HepG2 (cell line): Measurements from ENCODE around the gene SFRP4. TPM values are rescaled to one million over a fixed set of nuclear protein-coding genes. Genes with fewer than 3 reads are reported as not detected.

Experiments
- CEBPB ChIP-seq: IDR thresholded peaks from 2 replicates; pipeline ENCODE4 v1.6.1; 2011; ENCODE audit warnings: low read depth, low read length, improper control_type of control experiment, borderline replicate concordance
- ESRRA ChIP-seq: sonication (generic); formaldehyde crosslinking; IDR thresholded peaks from 2 replicates; pipeline ENCODE4 v1.5.1; 2020; ENCODE audit warnings: mild to moderate bottlenecking, low read depth, missing genetic modification reagents
- HNRNPLL ChIP-seq: fragments of 200-400 bp; formaldehyde crosslinking; IDR thresholded peaks from 2 replicates; pipeline ENCODE4 v1.6.1; 2017; ENCODE audit warnings: mild to moderate bottlenecking, low read depth, low read length; ENCODE audit not compliant: poor library complexity, severe bottlenecking
- HOXD1 ChIP-seq: sonication (generic); formaldehyde crosslinking; IDR thresholded peaks from 2 replicates; pipeline ENCODE4 v1.5.0; 2020; ENCODE audit warnings: missing genetic modification reagents
- KDM5A ChIP-seq: fragments of 200-600 bp; sonication (generic); IDR thresholded peaks from 2 replicates; pipeline ENCODE4 v1.7.0; 2018; ENCODE audit warnings: antibody characterized with exemption, mild to moderate bottlenecking, low read length, borderline replicate concordance
- ZFP36 ChIP-seq: fragments of 150-350 bp; IDR thresholded peaks from 2 replicates; pipeline ENCODE4 v1.6.1; 2018; ENCODE audit warnings: borderline replicate concordance, low read length, low read depth; ENCODE audit not compliant: partially characterized antibody
- ZNF17 ChIP-seq: sonication (generic); formaldehyde crosslinking; IDR thresholded peaks from 2 replicates; pipeline ENCODE4 v1.5.0; 2020; ENCODE audit warnings: mild to moderate bottlenecking, missing genetic modification reagents
- ZNF282 ChIP-seq: fragments of 450-650 bp; IDR thresholded peaks from 2 replicates; pipeline ENCODE4 v1.6.1; 2018; ENCODE audit not compliant: partially characterized antibody
- ZNF317 ChIP-seq: sonication (generic); formaldehyde crosslinking; IDR thresholded peaks from 2 replicates; pipeline ENCODE4 v1.5.0; 2020; ENCODE audit warnings: mild to moderate bottlenecking, missing genetic modification reagents
- ZNF496 ChIP-seq: sonication (generic); formaldehyde crosslinking; IDR thresholded peaks from 2 replicates; pipeline ENCODE4 v1.8.1; 2023; ENCODE audit warnings: mild to moderate bottlenecking, moderate library complexity, missing genetic modification reagents; ENCODE audit not compliant: insufficient replicate concordance
- ZNF839 ChIP-seq: sonication (generic); formaldehyde crosslinking; IDR thresholded peaks from 2 replicates; pipeline ENCODE4 v1.4.0; 2020; ENCODE audit warnings: missing genetic modification reagents, mild to moderate bottlenecking, borderline replicate concordance
- polyA plus RNA-seq, 8 experiments: library from polyadenylated mRNA; depleted of rRNA in 3 of 8; stranded (reverse) in 7 of 8; unstranded in 1 of 8; fragments of >200 nt; fragmentation: Illumina TruSeq in 4 of 8; extraction: Trizol in 4 of 8; gene quantifications; 2 replicates each; pipeline versions ENCODE4 v1.2.1 to v1.2.3, GENCODE V29; 2011 to 2016; ENCODE audit warnings: low read depth in 4 of 8, missing spikeins in 1 of 8, mixed read lengths in 1 of 8; ENCODE audit not compliant: insufficient read depth in 1 of 8
- total RNA-seq, 5 experiments: library from RNA; depleted of rRNA; stranded (reverse); fragments of >200 nt; fragmentation: Illumina TruSeq; extraction: Trizol; gene quantifications; 2 replicates each; pipeline ENCODE4 v1.2.3, GENCODE V29; 2016; ENCODE audit warnings: low read depth in 1 of 5
- TF ChIP-seq, protein P1 (sequence below): sonication (generic); formaldehyde crosslinking; IDR thresholded peaks from 2 replicates; pipeline ENCODE4 v1.5.0; 2020; ENCODE audit warnings: missing genetic modification reagents
- TF ChIP-seq, protein P2 (sequence below): sonication (generic); formaldehyde crosslinking; IDR thresholded peaks from 2 replicates; pipeline ENCODE4 v1.8.0; 2022; ENCODE audit warnings: mild to moderate bottlenecking, missing genetic modification reagents, moderate library complexity
- TF ChIP-seq, protein P3 (sequence below): sonication (generic); formaldehyde crosslinking; IDR thresholded peaks from 2 replicates; pipeline ENCODE4 v1.9.0; 2021; ENCODE audit warnings: mild to moderate bottlenecking, missing genetic modification reagents
- TF ChIP-seq, protein P4 (sequence below): sonication (generic); formaldehyde crosslinking; IDR thresholded peaks from 2 replicates; pipeline ENCODE4 v1.4.0; 2020; ENCODE audit warnings: mild to moderate bottlenecking, missing genetic modification reagents
- TF ChIP-seq, protein P5 (sequence below): sonication (generic); formaldehyde crosslinking; IDR thresholded peaks from 2 replicates; pipeline ENCODE4 v1.4.0; 2020; ENCODE audit warnings: missing genetic modification reagents

Gene SFRP4
- total and polyA plus RNA-seq, 2 of the 13 experiments (the other 11 are each of a cell fraction or from before 2014, with no cell fraction given) = 0.96 to 1.8 TPM

DNA sequence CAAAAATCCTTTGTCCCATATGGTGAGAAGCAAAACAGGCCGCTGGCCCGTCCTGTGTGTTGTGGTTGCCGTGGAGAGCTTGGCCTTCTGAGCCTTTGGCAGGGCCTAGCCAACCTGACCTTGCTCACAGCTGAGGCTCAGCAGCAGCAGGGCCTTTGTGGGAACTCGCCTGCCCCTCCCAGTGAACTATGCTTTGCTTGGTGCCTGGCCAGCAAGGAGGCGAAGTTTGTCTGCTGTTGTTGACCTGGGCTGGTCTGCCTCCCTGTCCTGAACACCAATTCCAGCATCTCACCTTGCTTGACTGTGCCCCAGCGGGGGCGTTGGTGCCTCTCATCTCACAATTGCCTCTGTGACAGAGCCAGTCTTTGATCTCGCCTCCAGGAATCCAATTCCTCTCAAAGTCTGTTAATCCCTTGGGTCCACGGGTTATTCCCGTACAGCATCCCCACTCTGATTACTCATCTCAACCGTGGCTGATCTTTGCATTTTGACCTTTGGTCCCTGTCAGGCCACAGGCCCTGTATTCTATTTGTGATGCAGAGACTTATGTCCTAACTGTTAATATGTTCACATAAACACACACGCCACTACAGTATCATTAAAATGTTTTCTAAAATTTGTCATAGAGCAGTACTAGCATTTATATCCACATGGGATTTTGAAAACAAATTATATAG lies 26.5 kb upstream of the SFRP4 start (continued):
- TF ChIP-seq, protein P1, sequence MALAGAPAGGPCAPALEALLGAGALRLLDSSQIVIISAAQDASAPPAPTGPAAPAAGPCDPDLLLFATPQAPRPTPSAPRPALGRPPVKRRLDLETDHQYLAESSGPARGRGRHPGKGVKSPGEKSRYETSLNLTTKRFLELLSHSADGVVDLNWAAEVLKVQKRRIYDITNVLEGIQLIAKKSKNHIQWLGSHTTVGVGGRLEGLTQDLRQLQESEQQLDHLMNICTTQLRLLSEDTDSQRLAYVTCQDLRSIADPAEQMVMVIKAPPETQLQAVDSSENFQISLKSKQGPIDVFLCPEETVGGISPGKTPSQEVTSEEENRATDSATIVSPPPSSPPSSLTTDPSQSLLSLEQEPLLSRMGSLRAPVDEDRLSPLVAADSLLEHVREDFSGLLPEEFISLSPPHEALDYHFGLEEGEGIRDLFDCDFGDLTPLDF (CRISPR knock-in tag) = no peak
- TF ChIP-seq HOXD1 (CRISPR knock-in tag) (no peak; the same call in none of the 2 replicates), ZNF17 (CRISPR knock-in tag) (no peak), HNRNPLL (peak; percentile 44), CEBPB (no peak), ZNF282 (no peak), ESRRA (CRISPR knock-in tag) (peak; percentile 95), ZNF317 (peak; percentile 86), ZNF496 (CRISPR knock-in tag) (no peak), ZFP36 (peak; percentile 32), KDM5A (no peak; the same call in 1 of the 2 replicates), ZNF839 (CRISPR knock-in tag) (no peak)
- TF ChIP-seq, protein P2, sequence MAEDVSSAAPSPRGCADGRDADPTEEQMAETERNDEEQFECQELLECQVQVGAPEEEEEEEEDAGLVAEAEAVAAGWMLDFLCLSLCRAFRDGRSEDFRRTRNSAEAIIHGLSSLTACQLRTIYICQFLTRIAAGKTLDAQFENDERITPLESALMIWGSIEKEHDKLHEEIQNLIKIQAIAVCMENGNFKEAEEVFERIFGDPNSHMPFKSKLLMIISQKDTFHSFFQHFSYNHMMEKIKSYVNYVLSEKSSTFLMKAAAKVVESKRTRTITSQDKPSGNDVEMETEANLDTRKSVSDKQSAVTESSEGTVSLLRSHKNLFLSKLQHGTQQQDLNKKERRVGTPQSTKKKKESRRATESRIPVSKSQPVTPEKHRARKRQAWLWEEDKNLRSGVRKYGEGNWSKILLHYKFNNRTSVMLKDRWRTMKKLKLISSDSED (CRISPR knock-in tag) = no peak
- TF ChIP-seq, protein P3, sequence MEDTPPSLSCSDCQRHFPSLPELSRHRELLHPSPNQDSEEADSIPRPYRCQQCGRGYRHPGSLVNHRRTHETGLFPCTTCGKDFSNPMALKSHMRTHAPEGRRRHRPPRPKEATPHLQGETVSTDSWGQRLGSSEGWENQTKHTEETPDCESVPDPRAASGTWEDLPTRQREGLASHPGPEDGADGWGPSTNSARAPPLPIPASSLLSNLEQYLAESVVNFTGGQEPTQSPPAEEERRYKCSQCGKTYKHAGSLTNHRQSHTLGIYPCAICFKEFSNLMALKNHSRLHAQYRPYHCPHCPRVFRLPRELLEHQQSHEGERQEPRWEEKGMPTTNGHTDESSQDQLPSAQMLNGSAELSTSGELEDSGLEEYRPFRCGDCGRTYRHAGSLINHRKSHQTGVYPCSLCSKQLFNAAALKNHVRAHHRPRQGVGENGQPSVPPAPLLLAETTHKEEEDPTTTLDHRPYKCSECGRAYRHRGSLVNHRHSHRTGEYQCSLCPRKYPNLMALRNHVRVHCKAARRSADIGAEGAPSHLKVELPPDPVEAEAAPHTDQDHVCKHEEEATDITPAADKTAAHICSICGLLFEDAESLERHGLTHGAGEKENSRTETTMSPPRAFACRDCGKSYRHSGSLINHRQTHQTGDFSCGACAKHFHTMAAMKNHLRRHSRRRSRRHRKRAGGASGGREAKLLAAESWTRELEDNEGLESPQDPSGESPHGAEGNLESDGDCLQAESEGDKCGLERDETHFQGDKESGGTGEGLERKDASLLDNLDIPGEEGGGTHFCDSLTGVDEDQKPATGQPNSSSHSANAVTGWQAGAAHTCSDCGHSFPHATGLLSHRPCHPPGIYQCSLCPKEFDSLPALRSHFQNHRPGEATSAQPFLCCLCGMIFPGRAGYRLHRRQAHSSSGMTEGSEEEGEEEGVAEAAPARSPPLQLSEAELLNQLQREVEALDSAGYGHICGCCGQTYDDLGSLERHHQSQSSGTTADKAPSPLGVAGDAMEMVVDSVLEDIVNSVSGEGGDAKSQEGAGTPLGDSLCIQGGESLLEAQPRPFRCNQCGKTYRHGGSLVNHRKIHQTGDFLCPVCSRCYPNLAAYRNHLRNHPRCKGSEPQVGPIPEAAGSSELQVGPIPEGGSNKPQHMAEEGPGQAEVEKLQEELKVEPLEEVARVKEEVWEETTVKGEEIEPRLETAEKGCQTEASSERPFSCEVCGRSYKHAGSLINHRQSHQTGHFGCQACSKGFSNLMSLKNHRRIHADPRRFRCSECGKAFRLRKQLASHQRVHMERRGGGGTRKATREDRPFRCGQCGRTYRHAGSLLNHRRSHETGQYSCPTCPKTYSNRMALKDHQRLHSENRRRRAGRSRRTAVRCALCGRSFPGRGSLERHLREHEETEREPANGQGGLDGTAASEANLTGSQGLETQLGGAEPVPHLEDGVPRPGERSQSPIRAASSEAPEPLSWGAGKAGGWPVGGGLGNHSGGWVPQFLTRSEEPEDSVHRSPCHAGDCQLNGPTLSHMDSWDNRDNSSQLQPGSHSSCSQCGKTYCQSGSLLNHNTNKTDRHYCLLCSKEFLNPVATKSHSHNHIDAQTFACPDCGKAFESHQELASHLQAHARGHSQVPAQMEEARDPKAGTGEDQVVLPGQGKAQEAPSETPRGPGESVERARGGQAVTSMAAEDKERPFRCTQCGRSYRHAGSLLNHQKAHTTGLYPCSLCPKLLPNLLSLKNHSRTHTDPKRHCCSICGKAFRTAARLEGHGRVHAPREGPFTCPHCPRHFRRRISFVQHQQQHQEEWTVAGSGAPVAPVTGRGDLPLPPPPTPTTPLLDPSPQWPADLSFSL (CRISPR knock-in tag) = peak; percentile 83; the same call in 1 of the 2 replicates
- TF ChIP-seq, protein P4, sequence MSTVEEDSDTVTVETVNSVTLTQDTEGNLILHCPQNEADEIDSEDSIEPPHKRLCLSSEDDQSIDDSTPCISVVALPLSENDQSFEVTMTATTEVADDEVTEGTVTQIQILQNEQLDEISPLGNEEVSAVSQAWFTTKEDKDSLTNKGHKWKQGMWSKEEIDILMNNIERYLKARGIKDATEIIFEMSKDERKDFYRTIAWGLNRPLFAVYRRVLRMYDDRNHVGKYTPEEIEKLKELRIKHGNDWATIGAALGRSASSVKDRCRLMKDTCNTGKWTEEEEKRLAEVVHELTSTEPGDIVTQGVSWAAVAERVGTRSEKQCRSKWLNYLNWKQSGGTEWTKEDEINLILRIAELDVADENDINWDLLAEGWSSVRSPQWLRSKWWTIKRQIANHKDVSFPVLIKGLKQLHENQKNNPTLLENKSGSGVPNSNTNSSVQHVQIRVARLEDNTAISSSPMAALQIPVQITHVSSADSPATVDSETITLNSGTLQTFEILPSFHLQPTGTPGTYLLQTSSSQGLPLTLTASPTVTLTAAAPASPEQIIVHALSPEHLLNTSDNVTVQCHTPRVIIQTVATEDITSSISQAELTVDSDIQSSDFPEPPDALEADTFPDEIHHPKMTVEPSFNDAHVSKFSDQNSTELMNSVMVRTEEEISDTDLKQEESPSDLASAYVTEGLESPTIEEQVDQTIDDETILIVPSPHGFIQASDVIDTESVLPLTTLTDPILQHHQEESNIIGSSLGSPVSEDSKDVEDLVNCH = no peak
- TF ChIP-seq, protein P5, sequence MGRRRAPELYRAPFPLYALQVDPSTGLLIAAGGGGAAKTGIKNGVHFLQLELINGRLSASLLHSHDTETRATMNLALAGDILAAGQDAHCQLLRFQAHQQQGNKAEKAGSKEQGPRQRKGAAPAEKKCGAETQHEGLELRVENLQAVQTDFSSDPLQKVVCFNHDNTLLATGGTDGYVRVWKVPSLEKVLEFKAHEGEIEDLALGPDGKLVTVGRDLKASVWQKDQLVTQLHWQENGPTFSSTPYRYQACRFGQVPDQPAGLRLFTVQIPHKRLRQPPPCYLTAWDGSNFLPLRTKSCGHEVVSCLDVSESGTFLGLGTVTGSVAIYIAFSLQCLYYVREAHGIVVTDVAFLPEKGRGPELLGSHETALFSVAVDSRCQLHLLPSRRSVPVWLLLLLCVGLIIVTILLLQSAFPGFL (CRISPR knock-in tag) = no peak
